GM23248 (cell line): Measurements from ENCODE around the gene PRLR. TPM values are rescaled to one million over a fixed set of nuclear protein-coding genes. Genes with fewer than 3 reads are reported as not detected.

ENCODE experiments used
- DNase-seq: peaks from one replicate; pipeline ENCODE4 v3.0.0-alpha.2; 2015
- H2AFZ ChIP-seq: fragments of 200-600 bp; sonication (generic); 2 replicates; pipeline ENCODE4 v1.6.1; 2016; ENCODE audit warnings: antibody characterized with exemption
- H3F3A ChIP-seq: fragments of 200-600 bp; sonication (generic); 2 replicates; pipeline ENCODE4 v1.6.1; 2016; ENCODE audit warnings: mild to moderate bottlenecking, antibody characterized with exemption, mixed run types; ENCODE audit not compliant: insufficient read depth
- H3K27ac ChIP-seq: fragments of 200-600 bp; sonication (generic); 2 replicates; pipeline ENCODE4 v1.5.1; 2016; ENCODE audit warnings: mild to moderate bottlenecking
- H3K27me3 ChIP-seq: fragments of 200-600 bp; sonication (generic); replicated peaks from 2 replicates; pipeline ENCODE4 v1.6.1; 2016; ENCODE audit warnings: mild to moderate bottlenecking; ENCODE audit not compliant: insufficient read depth
- H3K36me3 ChIP-seq: fragments of 200-600 bp; sonication (generic); 2 replicates; pipeline ENCODE4 v1.6.1; 2016; ENCODE audit warnings: low read depth, mild to moderate bottlenecking
- H3K4me1 ChIP-seq: fragments of 200-600 bp; sonication (generic); 2 replicates; pipeline ENCODE4 v1.6.1; 2016; ENCODE audit warnings: mild to moderate bottlenecking; ENCODE audit not compliant: insufficient read depth
- H3K4me2 ChIP-seq: fragments of 200-600 bp; sonication (generic); one replicate; pipeline ENCODE4 v1.6.1; 2016; ENCODE audit warnings: mild to moderate bottlenecking; ENCODE audit not compliant: unreplicated experiment
- H3K4me3 ChIP-seq: fragments of 200-600 bp; sonication (generic); 2 replicates; pipeline ENCODE4 v1.5.1; 2016; ENCODE audit warnings: mild to moderate bottlenecking
- H3K79me2 ChIP-seq: fragments of 200-600 bp; sonication (generic); 2 replicates; pipeline ENCODE4 v1.6.1; 2016; ENCODE audit warnings: mild to moderate bottlenecking; ENCODE audit not compliant: insufficient read depth
- H3K9ac ChIP-seq: fragments of 200-600 bp; sonication (generic); 2 replicates; pipeline ENCODE4 v1.6.1; 2016; ENCODE audit warnings: mild to moderate bottlenecking
- H3K9me2 ChIP-seq: fragments of 200-600 bp; sonication (generic); 2 replicates; pipeline ENCODE4 v1.6.1; 2016; ENCODE audit warnings: mixed run types, mild to moderate bottlenecking, moderate library complexity; ENCODE audit not compliant: insufficient read depth
- H3K9me3 ChIP-seq: fragments of 200-600 bp; sonication (generic); one replicate; pipeline ENCODE4 v1.6.1; 2017; ENCODE audit warnings: low read depth
- H4K20me1 ChIP-seq: fragments of 200-600 bp; sonication (generic); 2 replicates; pipeline ENCODE4 v1.6.0; 2016; ENCODE audit not compliant: insufficient read depth
- EZH2 ChIP-seq: fragments of 200-600 bp; sonication (generic); IDR thresholded peaks from 2 replicates; pipeline ENCODE4 v1.6.1; 2018; ENCODE audit warnings: antibody characterized with exemption, mild to moderate bottlenecking; ENCODE audit not compliant: insufficient read depth, poor library complexity, severe bottlenecking
- EZH2phosphoT487 ChIP-seq: fragments of 200-600 bp; sonication (generic); IDR thresholded peaks from 2 replicates; pipeline ENCODE4 v1.6.1; 2018; ENCODE audit warnings: antibody characterized with exemption, moderate library complexity, mild to moderate bottlenecking, low read depth; ENCODE audit not compliant: insufficient read depth
- WGBS, 2 experiments: methylation state at CpG; one replicate each; pipeline ENCODE4 v1.1.6; 2015 to 2017; ENCODE audit warnings: low lambda C conversion rate in 2 of 2, low coverage in 1 of 2; ENCODE audit errors: missing lambda C conversion rate in 2 of 2; 5-methylcytosine and 5-hydroxymethylcytosine counted together
- in situ Hi-C: fragments of 300-500 bp; cut with MboI; formaldehyde crosslinking; loops from 2 replicates; pipeline ENCODE4 v1.15.0; 2020
- polyA plus RNA-seq: library from polyadenylated mRNA; unstranded; fragments of >200 nt; fragmentation: Nextera tagmentation; extraction: Ambion mirVana; gene quantifications from 2 replicates; pipeline ENCODE4 v1.2.1, GENCODE V29; 2016
- total RNA-seq: library from RNA; depleted of rRNA; stranded (reverse); fragments of >200 nt; shearing (Covaris generic); gene quantifications from 2 replicates; pipeline ENCODE4 v1.2.3, GENCODE V29; 2014

The PRLR gene
- total and polyA plus RNA-seq, 2 experiments from 2014 or later = 0.80 to 5.8 TPM

DNA sequence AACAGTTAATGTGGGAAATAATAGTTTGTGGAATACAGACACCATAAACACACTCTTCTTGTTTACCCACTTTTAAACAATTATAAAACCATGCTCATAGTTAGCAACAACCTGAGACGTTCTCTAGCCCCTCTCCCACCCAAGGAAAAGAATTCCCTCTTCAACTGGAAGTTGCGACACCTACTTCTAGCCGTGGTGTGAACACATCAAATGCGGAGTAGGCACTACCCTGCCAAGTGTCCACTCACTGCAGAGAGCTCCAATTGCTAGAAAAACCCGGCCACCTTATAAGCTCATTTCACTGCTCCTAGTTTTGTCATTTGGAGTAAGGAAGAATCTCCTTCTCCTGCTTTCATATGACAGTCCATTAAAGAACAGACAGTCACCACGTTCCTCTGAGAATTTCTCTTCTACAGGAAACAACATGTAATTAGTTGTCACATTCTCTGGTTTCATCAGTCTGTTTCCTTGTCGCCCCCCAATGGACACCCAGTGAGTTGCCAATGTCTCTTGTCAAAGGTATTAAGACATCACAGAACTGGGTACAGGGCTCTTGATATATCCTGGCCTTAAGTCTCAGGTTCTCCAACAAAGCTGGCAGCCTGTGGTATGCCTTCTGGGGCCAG lies 47.3 kb downstream of the PRLR start:
- Histone ChIP-seq H3K4me3 (no peak overlapping the region), H3K9ac (no peak overlapping the region), H3K9me3 (no peaks in the 10 kb centered on the region), H3F3A (no peaks in the 10 kb centered on the region), H3K36me3 (no peaks in the 10 kb centered on the region), H4K20me1 (no peaks in the 10 kb centered on the region), H3K79me2 (no peaks in the 10 kb centered on the region), H3K4me2 (no peak overlapping the region), H3K27ac (no peak overlapping the region), H3K27me3 (no peaks in the 10 kb centered on the region), H3K4me1 (no peaks in the 10 kb centered on the region), H2AFZ (peak overlapping the region; percentile 37), H3K9me2 (no peaks in the 10 kb centered on the region)
- in situ Hi-C loops = loop anchor here (10.0 kb wide), 1 partner anchor 88 kb away; no protein-coding TSS in a partner anchor
- TF ChIP-seq EZH2 = no peak
- TF ChIP-seq EZH2phosphoT487 = no peak
- WGBS, 2 experiments = 43 to 49% methylated on average over 7 of the region's 7 CpGs
- DNase-seq = peak; percentile 71

DNA sequence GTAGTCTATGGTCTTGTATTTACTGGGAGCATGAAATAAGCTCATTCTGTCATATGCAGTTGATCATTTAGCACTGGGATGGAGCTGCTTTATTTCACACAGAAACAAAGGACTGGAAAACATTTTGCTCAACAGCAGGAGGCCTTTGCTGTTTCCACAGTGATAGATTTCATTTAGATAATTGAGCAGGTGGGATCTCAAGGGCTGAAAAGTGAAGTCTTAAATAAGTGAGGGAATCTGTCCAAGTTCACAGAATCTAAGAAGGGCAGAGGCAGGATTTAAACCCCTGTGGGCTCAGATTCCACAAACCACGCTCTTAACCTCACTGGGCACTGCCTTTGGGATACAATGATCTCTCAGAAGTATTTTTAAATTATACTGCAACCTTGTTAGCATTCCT lies 47.8 kb downstream of the PRLR start:
- TF ChIP-seq EZH2 (no peak), EZH2phosphoT487 (no peak)
- Histone ChIP-seq H3K27ac (no peak overlapping the region), H3K4me1 (no peaks in the 10 kb centered on the region), H3K79me2 (no peaks in the 10 kb centered on the region), H3K27me3 (no peaks in the 10 kb centered on the region), H2AFZ (no peak overlapping the region), H3K36me3 (no peaks in the 10 kb centered on the region), H3K4me3 (no peak overlapping the region), H3K9ac (no peak overlapping the region), H3K4me2 (no peak overlapping the region), H3K9me2 (no peaks in the 10 kb centered on the region), H3F3A (no peaks in the 10 kb centered on the region), H3K9me3 (no peaks in the 10 kb centered on the region), H4K20me1 (no peaks in the 10 kb centered on the region)
- in situ Hi-C loops = loop anchor here (10.0 kb wide), 1 partner anchor 88 kb away; no protein-coding TSS in a partner anchor
- no peak for DNase-seq
- WGBS, 2 experiments = 94 to 100% methylated on average over 1 of the region's 1 CpG

DNA sequence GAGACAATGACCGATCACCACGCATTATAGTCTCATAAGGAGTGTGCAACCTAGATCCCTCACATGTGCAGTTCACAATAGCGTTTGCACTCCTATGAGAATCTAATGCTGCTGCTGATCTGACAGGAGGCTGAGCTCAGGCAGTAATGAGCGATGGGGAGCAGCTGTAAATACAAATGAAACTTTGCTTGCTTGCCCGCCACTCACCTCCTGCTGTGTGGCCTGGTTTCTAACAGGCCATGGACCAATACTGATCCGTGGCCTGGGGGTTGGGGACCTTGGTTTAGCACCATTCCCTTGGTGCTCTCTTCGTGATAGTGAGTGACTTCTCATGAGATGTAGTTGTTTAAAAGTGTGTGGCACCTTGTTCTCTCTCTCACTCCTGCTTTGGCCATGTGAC lies 50.2 kb downstream of the PRLR start:
- Histone ChIP-seq H3K9me3 (no peaks in the 10 kb centered on the region), H4K20me1 (no peaks in the 10 kb centered on the region), H3F3A (no peaks in the 10 kb centered on the region), H3K9me2 (no peaks in the 10 kb centered on the region), H3K4me3 (no peak overlapping the region), H3K27me3 (no peaks in the 10 kb centered on the region), H3K36me3 (no peaks in the 10 kb centered on the region), H3K79me2 (no peaks in the 10 kb centered on the region), H3K27ac (no peak overlapping the region), H3K4me1 (no peaks in the 10 kb centered on the region), H3K4me2 (no peak overlapping the region), H3K9ac (no peak overlapping the region), H2AFZ (no peak overlapping the region)
- DNase-seq = no peak
- WGBS, 2 experiments = 90 to 99% methylated on average over 7 of the region's 7 CpGs
- in situ Hi-C loops = loop anchor here (10.0 kb wide), 1 partner anchor 85 kb away; no protein-coding TSS in a partner anchor
- TF ChIP-seq EZH2phosphoT487 (no peak), EZH2 (no peak)

DNA sequence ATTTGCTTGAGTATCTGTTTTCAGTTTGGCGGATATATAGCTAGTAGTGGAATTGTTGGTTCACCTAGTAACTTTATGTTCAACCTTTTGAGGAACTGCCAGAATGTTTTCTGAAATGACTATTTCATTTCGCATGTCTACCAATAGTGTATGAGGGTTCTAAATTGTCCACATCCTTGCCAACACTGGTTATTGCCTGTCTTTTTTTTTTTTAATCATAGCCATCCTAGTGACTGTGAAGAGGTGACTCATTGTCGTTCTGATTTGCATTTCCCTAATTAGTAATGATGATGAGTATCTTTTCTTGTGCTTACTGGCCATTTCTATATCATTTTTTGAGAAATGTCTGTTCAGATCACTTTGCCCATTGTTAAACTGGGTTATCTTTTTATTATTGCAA lies 52.5 kb downstream of the PRLR start:
- H3K36me3 ChIP-seq = no peaks in the 10 kb centered on the region
- no peak for TF ChIP-seq EZH2phosphoT487
- TF ChIP-seq EZH2 = no peak
- in situ Hi-C loops = no loop called here

More for the DNA sequence above, 52.5 kb downstream of the PRLR start:
- Histone ChIP-seq H3K9ac (no peak overlapping the region), H3K4me3 (no peak overlapping the region), H3K4me1 (no peaks in the 10 kb centered on the region), H3K27me3 (no peaks in the 10 kb centered on the region), H3K9me2 (no peaks in the 10 kb centered on the region), H4K20me1 (no peaks in the 10 kb centered on the region), H3F3A (no peaks in the 10 kb centered on the region), H3K27ac (no peak overlapping the region), H3K9me3 (no peaks in the 10 kb centered on the region), H3K79me2 (no peaks in the 10 kb centered on the region), H3K4me2 (no peak overlapping the region), H2AFZ (no peak overlapping the region)
- DNase-seq = no peak
- WGBS, 2 experiments = 71 to 77% methylated on average over 3 of the region's 3 CpGs
